A673 (cell line): ENCODE data around the gene UBN2.

Source experiments
- CTCF ChIP-seq: fragments of 300-800, 200-600 bp; sonication (generic); conservative IDR thresholded peaks from 2 replicates; pipeline ENCODE4 v1.5.1; 2017; ENCODE audit warnings: low read depth, mild to moderate bottlenecking, antibody characterized with exemption, low read length, moderate library complexity, mixed read lengths
- EZH2 ChIP-seq: fragments of 200-600 bp; sonication (generic); IDR thresholded peaks from 2 replicates; pipeline ENCODE4 v1.6.1; 2017; ENCODE audit warnings: borderline replicate concordance, low read depth, mild to moderate bottlenecking, mixed read lengths, antibody characterized with exemption, low read length; ENCODE audit not compliant: poor library complexity, severe bottlenecking

- TF ChIP-seq CTCF (no peak), EZH2 (no peak)
These were observed 23.2 kb downstream of the UBN2 start for GRCh38 chr7:139254281-139254680.
